A549 (cell line): ENCODE measurements around the gene METTL21C. TPM values are rescaled to one million over a fixed set of nuclear protein-coding genes. Genes with fewer than 3 reads are reported as not detected.

ENCODE experiments used
- ATAC-seq, 2 experiments: fragments of 200-7000 bp in 1 of 2; fragments of >200 bp in 1 of 2; cut with Nextera tagmentation in 1 of 2; cut with Tn5 transposase in 1 of 2; 3 replicates each; pipeline versions ENCODE4 v1.8.0 to v1.9.1; 2018 to 2020; ENCODE audit warnings: mild to moderate bottlenecking in 1 of 2, moderate library complexity in 1 of 2
- CTCF ChIA-PET: fragments of 300-600 bp; sonication (Branson Sonifier 250); formaldehyde crosslinking; extraction: SDS; loops from one replicate; lab custom pipeline; 2021; ENCODE audit warnings: antibody characterized with exemption, inconsistent platforms; lab: Yijun Ruan, JAX
- POLR2A ChIA-PET: fragments of 350-600 bp; formaldehyde crosslinking; extraction: SDS; loops from one replicate; lab custom pipeline; 2021; ENCODE audit warnings: antibody characterized with exemption, inconsistent platforms; lab: Yijun Ruan, JAX
- DNase-seq, 2 experiments: peaks; one replicate each; pipeline versions ENCODE4 v3.0.0 to v3.0.0-alpha.2; 2011 to 2016; ENCODE audit warnings: low read depth in 1 of 2, low spot score in 1 of 2
- FAIRE-seq: peaks from 2 replicates; lab custom pipeline; 2011; peaks lifted over from hg19 to GRCh38; lab: Jason Lieb, UNC
- H3K27ac ChIP-seq, 2 experiments: fragments of >200 bp; sonication (Bioruptor Twin); formaldehyde crosslinking; 3 replicates each; pipeline ENCODE4 v1.5.1; 2016 to 2017
- H3K4me1 ChIP-seq: fragments of >200 bp; sonication (Bioruptor Twin); formaldehyde crosslinking; 3 replicates; pipeline ENCODE4 v1.6.1; 2016
- H3K4me2 ChIP-seq: fragments of >200 bp; sonication (Bioruptor Twin); formaldehyde crosslinking; 3 replicates; pipeline ENCODE4 v1.6.1; 2016
- H3K4me3 ChIP-seq: fragments of >200 bp; sonication (Bioruptor Twin); formaldehyde crosslinking; 3 replicates; pipeline ENCODE4 v1.5.1; 2016
- H3K9me3 ChIP-seq: fragments of >200 bp; sonication (Bioruptor Twin); formaldehyde crosslinking; 3 replicates; pipeline ENCODE4 v1.6.1; 2016
- CHD2 ChIP-seq: fragments of 150-350 bp; IDR thresholded peaks from 2 replicates; pipeline ENCODE4 v1.6.1; 2014; ENCODE audit warnings: low read length; ENCODE audit not compliant: partially characterized antibody
- CHD4 ChIP-seq: fragments of 200-600 bp; sonication (generic); IDR thresholded peaks from 2 replicates; pipeline ENCODE4 v1.6.1; 2016; ENCODE audit warnings: antibody characterized with exemption, mild to moderate bottlenecking, borderline replicate concordance
- E2F6 ChIP-seq: IDR thresholded peaks from 2 replicates; pipeline ENCODE4 v1.6.1; 2012; ENCODE audit warnings: low read depth, borderline replicate concordance
- HEYL ChIP-seq: fragments of 250-450 bp; sonication (Bioruptor Pico); IDR thresholded peaks from 2 replicates; pipeline ENCODE4 v1.8.0; 2021; ENCODE audit warnings: mild to moderate bottlenecking, moderate library complexity
- HMGXB4 ChIP-seq: fragments of 250-450 bp; sonication (Bioruptor Pico); IDR thresholded peaks from 2 replicates; pipeline ENCODE4 v1.5.0; 2021; ENCODE audit warnings: mild to moderate bottlenecking, moderate library complexity, borderline replicate concordance
- JUN ChIP-seq, 2 experiments: fragments of >200 bp; sonication (Bioruptor Twin); formaldehyde crosslinking; IDR thresholded peaks; 2 replicates in 1 of 2; 3 replicates in 1 of 2; pipeline ENCODE4 v1.6.1; 2016 to 2017
- KDM1A ChIP-seq: fragments of 200-600 bp; sonication (generic); IDR thresholded peaks from 2 replicates; pipeline ENCODE4 v1.6.1; 2016; ENCODE audit warnings: low read depth, mild to moderate bottlenecking
- KDM5A ChIP-seq: fragments of 200-600 bp; sonication (generic); IDR thresholded peaks from 2 replicates; pipeline ENCODE4 v1.6.1; 2016; ENCODE audit warnings: antibody characterized with exemption, mild to moderate bottlenecking
- MAZ ChIP-seq: fragments of 150-350 bp; IDR thresholded peaks from 2 replicates; pipeline ENCODE4 v1.6.1; 2014; ENCODE audit warnings: antibody characterized with exemption, low read depth, low read length, borderline replicate concordance
- NR3C1 ChIP-seq: fragments of >200 bp; sonication (Bioruptor Twin); formaldehyde crosslinking; IDR thresholded peaks from 3 replicates; pipeline ENCODE4 v1.6.1; 2017
- PBX3 ChIP-seq: IDR thresholded peaks from 2 replicates; pipeline ENCODE4 v1.6.1; 2012
- PHF8 ChIP-seq: fragments of 200-600 bp; sonication (generic); IDR thresholded peaks from 2 replicates; pipeline ENCODE4 v1.6.1; 2016; ENCODE audit warnings: low read depth, mild to moderate bottlenecking, antibody characterized with exemption, moderate library complexity, borderline replicate concordance
- POLR2AphosphoS2 ChIP-seq: conservative IDR thresholded peaks from 2 replicates; pipeline ENCODE4 v1.6.1; 2012; ENCODE audit warnings: low read length, improper control_type of control experiment, inconsistent platforms
- RAD21 ChIP-seq, 2 experiments: fragments of >200 bp in 1 of 2; sonication (Bioruptor Twin) in 1 of 2; formaldehyde crosslinking in 1 of 2; IDR thresholded peaks in 1 of 2; conservative IDR thresholded peaks in 1 of 2; 2 replicates in 1 of 2; 3 replicates in 1 of 2; pipeline ENCODE4 v1.6.1; 2012 to 2018; ENCODE audit warnings: inconsistent platforms in 1 of 2
- REST ChIP-seq: fragments of 200-600 bp; sonication (generic); IDR thresholded peaks from 2 replicates; pipeline ENCODE4 v1.6.1; 2016; ENCODE audit warnings: antibody characterized with exemption, mild to moderate bottlenecking, moderate library complexity
- SREBF2 ChIP-seq: fragments of 450-650 bp; IDR thresholded peaks from 2 replicates; pipeline ENCODE4 v1.6.1; 2014; ENCODE audit warnings: mild to moderate bottlenecking, moderate library complexity
- TP53 ChIP-seq: fragments of 250-450 bp; sonication (Bioruptor Pico); IDR thresholded peaks from 2 replicates; pipeline ENCODE4 v1.5.0; 2021; ENCODE audit warnings: mild to moderate bottlenecking, moderate library complexity
- USF2 ChIP-seq: fragments of 450-650 bp; IDR thresholded peaks from 2 replicates; pipeline ENCODE4 v1.6.1; 2014; ENCODE audit warnings: antibody characterized with exemption
- ZNF302 ChIP-seq: fragments of 250-450 bp; sonication (Bioruptor Pico); IDR thresholded peaks from 2 replicates; pipeline ENCODE4 v1.9.0; 2021; ENCODE audit warnings: inconsistent platforms, mild to moderate bottlenecking, moderate library complexity
- WGBS: methylation state at CpG from one replicate; pipeline ENCODE4 v1.1.6; 2017; ENCODE audit errors: missing lambda C conversion rate; 5-methylcytosine and 5-hydroxymethylcytosine counted together
- polyA plus RNA-seq, 4 experiments: library from polyadenylated mRNA; depleted of rRNA in 3 of 4; stranded (reverse); fragments of >200 nt; fragmentation: RNase III in 1 of 4; extraction: RNeasy Plus Mini Kit Qiagen cat#74134 plus additional on column Dnase treatment in 1 of 4; gene quantifications; 2 replicates in 3 of 4; 3 replicates in 1 of 4; pipeline ENCODE4 v1.2.3, GENCODE V29; 2011 to 2017

Gene METTL21C
- polyA plus RNA-seq, 2 of the 4 experiments (the other 2 are of a cell fraction) = not detected

GRCh38 chr13:102697264-102697663 lies 2.4 kb upstream of the METTL21C start:
- Histone ChIP-seq H3K27ac (no peak overlapping the region), H3K9me3 (no peaks in the 10 kb centered on the region), H3K4me3 (no peak overlapping the region)
- ChIA-PET CTCF (no interaction called here), POLR2A (no interaction called here)
- FAIRE-seq = no peak
- WGBS = 63% methylated on average over 3 of the region's 6 CpGs
- TF ChIP-seq NR3C1 = no peak
- TF ChIP-seq KDM5A = no peak
- no peak for TF ChIP-seq PHF8
- TF ChIP-seq, all 56 proteins: peak for 0
- ATAC-seq = no peak
- H3K4me2 ChIP-seq = no peak overlapping the region
- no peak for DNase-seq
- H3K4me1 ChIP-seq = no peaks in the 10 kb centered on the region

- 42% methylated on average over 4 of the region's 4 CpGs for WGBS
- no peak overlapping the region for H3K4me3 ChIP-seq
Observed at GRCh38 chr13:102696465-102696864, 1.6 kb upstream of the METTL21C start.

GRCh38 chr13:102693776-102694175 lies 1.1 kb downstream of the METTL21C start:
- DNase-seq (no peak), ATAC-seq (no peak), FAIRE-seq (no peak)
- TF ChIP-seq CHD4 = no peak
- no peak for TF ChIP-seq POLR2AphosphoS2
- TF ChIP-seq RAD21 (conservative IDR thresholded peaks at IDR 0.05 in 1 of 2, IDR thresholded peaks at IDR 0.05 in 1 of 2) = no peak
- TF ChIP-seq KDM1A = no peak
- TF ChIP-seq PBX3 = no peak
- TF ChIP-seq SREBF2 = no peak
- TF ChIP-seq USF2 = no peak
- TF ChIP-seq REST = no peak
- Histone ChIP-seq H3K27ac (no peak overlapping the region), H3K4me2 (no peak overlapping the region), H3K4me3 (no peak overlapping the region), H3K9me3 (no peaks in the 10 kb centered on the region), H3K4me1 (no peaks in the 10 kb centered on the region)
- ChIA-PET CTCF (no interaction called here), POLR2A (no interaction called here)
- 62% methylated on average over 2 of the region's 2 CpGs for WGBS

More at GRCh38 chr13:102696465-102696864, 1.6 kb upstream of the METTL21C start:
- POLR2A ChIA-PET = no interaction called here
- Histone ChIP-seq H3K4me1 (no peaks in the 10 kb centered on the region), H3K27ac (no peak overlapping the region), H3K9me3 (no peaks in the 10 kb centered on the region), H3K4me2 (no peak overlapping the region)
- DNase-seq (no peak), ATAC-seq (no peak), FAIRE-seq (no peak)
- CTCF ChIA-PET = interaction anchor here (1.1 kb wide), 1 partner anchor 102 kb away, joined by 3 read pairs; no protein-coding TSS in a partner anchor
- TF ChIP-seq JUN (IDR thresholded peaks at IDR 0.05) (no peak), HMGXB4 (CRISPR knock-in tag) (no peak), E2F6 (no peak), ZNF302 (CRISPR knock-in tag) (no peak), TP53 (CRISPR knock-in tag) (no peak), CHD2 (no peak), CHD4 (no peak), PHF8 (no peak), MAZ (no peak), RAD21 (conservative IDR thresholded peaks at IDR 0.05 in 1 of 2, IDR thresholded peaks at IDR 0.05 in 1 of 2) (no peak), HEYL (CRISPR knock-in tag) (no peak)
